G401 (cell line): ENCODE data around the gene SNX1. TPM values are rescaled to one million over a fixed set of nuclear protein-coding genes. Genes with fewer than 3 reads are reported as not detected.

Experiments used
- total RNA-seq: library from RNA; depleted of rRNA; stranded (reverse); fragments of >200 nt; shearing (Covaris generic); gene quantifications from 2 replicates; pipeline ENCODE4 v1.2.3, GENCODE V29; 2014; rRNA removed

Gene SNX1
- total RNA-seq, 1 experiment from 2014 or later: 136 TPM

Other genes starting within 250 kb of the SNX1 start
- gene DAPK2, start 49.5 kb upstream of the SNX1 start, total RNA-seq: 24.4 and 26.9 TPM in 2 replicates
- 233 and 242 TPM in 2 replicates for gene CIAO2A, start 2.1 kb upstream of the SNX1 start, total RNA-seq
- 18.2 and 24.7 TPM in 2 replicates for gene SNX22, start 55.7 kb downstream of the SNX1 start, total RNA-seq
- gene PPIB, start 67.0 kb downstream of the SNX1 start, total RNA-seq: 580 and 591 TPM in 2 replicates